ENCODE measurements around the gene USP31.

Gene USP31

GRCh38 chr16:23092801-23093117 is 56.5 kb downstream of the USP31 start:
- H3K9me3 ChIP-seq, result no peaks in the 10 kb centered on the region
- no peak overlapping the region for H3K4me3 ChIP-seq (ENCODE audit: low read depth, low read length)
- H3K27me3 ChIP-seq, result no peaks in the 10 kb centered on the region
- no peak for DNase-seq
- no peaks in the 10 kb centered on the region for H3K4me1 ChIP-seq
- peaks cover 22% of the 10 kb centered on the region for H3K36me3 ChIP-seq
- no peak for TF ChIP-seq CTCF (IDR thresholded peaks at IDR 0.05; ENCODE audit: low read depth, low read length)

GRCh38 chr16:23092072-23092800 is 57.0 kb downstream of the USP31 start:
- H3K9me3 ChIP-seq, result no peaks in the 10 kb centered on the region
- DNase-seq, result no peak

GRCh38 chr16:23089111-23089510 is 60.1 kb downstream of the USP31 start:
- H3K27me3 ChIP-seq, result no peaks in the 10 kb centered on the region
- DNase-seq, result no peak
- no peaks in the 10 kb centered on the region for H3K4me1 ChIP-seq
- peaks cover 21% of the 10 kb centered on the region for H3K36me3 ChIP-seq
- no peak overlapping the region for H3K4me3 ChIP-seq (ENCODE audit: low read depth, low read length)
- no peaks in the 10 kb centered on the region for H3K9me3 ChIP-seq
- no peak for TF ChIP-seq CTCF (IDR thresholded peaks at IDR 0.05; ENCODE audit: low read depth, low read length)

More at GRCh38 chr16:23092072-23092800, 57.0 kb downstream of the USP31 start:
- Histone ChIP-seq H3K36me3 (peaks cover 22% of the 10 kb centered on the region), H3K4me1 (no peaks in the 10 kb centered on the region), H3K4me3 (ENCODE audit: low read depth, low read length) (no peak overlapping the region), H3K27me3 (no peaks in the 10 kb centered on the region)
- no peak for TF ChIP-seq CTCF (IDR thresholded peaks at IDR 0.05; ENCODE audit: low read depth, low read length)

GRCh38 chr16:23088018-23088417 is 61.2 kb downstream of the USP31 start:
- TF ChIP-seq CTCF (IDR thresholded peaks at IDR 0.05; ENCODE audit: low read depth, low read length), result no peak
- no peak for DNase-seq
- no peaks in the 10 kb centered on the region for H3K9me3 ChIP-seq
- peaks cover 13% of the 10 kb centered on the region for H3K36me3 ChIP-seq
- no peak overlapping the region for H3K4me3 ChIP-seq (ENCODE audit: low read depth, low read length)
- H3K4me1 ChIP-seq, result no peaks in the 10 kb centered on the region
- no peaks in the 10 kb centered on the region for H3K27me3 ChIP-seq

GRCh38 chr16:23085949-23086348 is 63.3 kb downstream of the USP31 start:
- Histone ChIP-seq H3K4me3 (ENCODE audit: low read depth, low read length) (no peak overlapping the region), H3K27me3 (no peaks in the 10 kb centered on the region), H3K4me1 (no peaks in the 10 kb centered on the region; the same call in none of the 2 replicates), H3K9me3 (no peaks in the 10 kb centered on the region), H3K36me3 (peaks cover 20% of the 10 kb centered on the region)
- no peak for DNase-seq
- no peak for TF ChIP-seq CTCF (IDR thresholded peaks at IDR 0.05; ENCODE audit: low read depth, low read length)

- TF ChIP-seq CTCF (IDR thresholded peaks at IDR 0.05; ENCODE audit: low read depth, low read length), result peak; percentile 14; the same call in 1 of the 2 replicates
- DNase-seq, result no peak
- H3K9me3 ChIP-seq, result no peaks in the 10 kb centered on the region
- no peak overlapping the region for H3K4me3 ChIP-seq (ENCODE audit: low read depth, low read length)
- H3K36me3 ChIP-seq, result peaks cover 29% of the 10 kb centered on the region
- H3K27me3 ChIP-seq, result no peaks in the 10 kb centered on the region
- H3K4me1 ChIP-seq, result no peaks in the 10 kb centered on the region; the same call in none of the 2 replicates
Measured at GRCh38 chr16:23082161-23082788, 67.0 kb downstream of the USP31 start.

Measured in BE2C (cell line).